Stimulated activated CD8-positive, alpha-beta memory T cell treated with anti-CD3 and anti-CD28 coated beads, Interleukin-12 subunit alpha, Interleukin-12 subunit beta, amount 100 ng/mL, for 4 hours (primary cell): ENCODE measurements around the gene VPS72.

Source experiments
- DNase-seq: peaks from one replicate; pipeline ENCODE4 v3.0.0-alpha.2; 2020; ENCODE audit warnings: low read depth

The VPS72 gene

GRCh38 chr1:151184211-151184610 lies 5.8 kb downstream of the VPS72 start:
- DNase-seq = no peak

DNA sequence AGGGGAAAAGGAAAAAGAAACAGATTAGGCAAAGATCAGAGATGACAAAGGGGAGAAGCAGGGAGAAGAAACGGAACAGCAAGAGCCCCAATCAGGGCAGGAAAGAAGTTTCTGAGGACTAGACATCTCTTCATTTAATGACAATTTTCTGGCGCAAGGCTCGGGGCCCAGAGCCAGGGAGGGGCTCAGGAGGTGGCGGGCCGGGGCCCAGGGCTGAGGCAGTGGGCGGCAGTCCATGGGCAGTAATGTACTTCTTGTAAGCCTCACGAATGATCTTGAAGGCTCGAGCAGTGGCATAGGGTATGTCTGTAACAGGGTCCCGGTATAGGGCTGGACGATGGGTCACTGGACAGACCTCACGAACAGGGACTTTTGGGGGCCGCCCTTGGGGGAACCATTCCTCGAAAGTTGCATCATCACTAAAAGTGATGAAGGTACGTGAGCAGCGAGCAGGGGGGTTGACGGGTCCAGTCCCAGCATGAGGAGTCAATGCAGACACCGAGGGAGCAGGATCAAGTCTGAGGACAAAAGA lies 13.4 kb downstream of the VPS72 start:
- DNase-seq = no peak

- DNase-seq = no peak
Measured at GRCh38 chr1:151175863-151176262, 14.1 kb downstream of the VPS72 start, which contains the start of gene TMOD4. Gene TMOD4 (minus strand): TSS chr1:151175981. CDS start chr1:151174875, 1,106 bp downstream.

- no peak for DNase-seq
Measured at GRCh38 chr1:151175041-151175741, 14.8 kb downstream of the VPS72 start.

- DNase-seq = no peak
Measured at GRCh38 chr1:151171190-151171589, 18.8 kb downstream of the VPS72 start.

DNA sequence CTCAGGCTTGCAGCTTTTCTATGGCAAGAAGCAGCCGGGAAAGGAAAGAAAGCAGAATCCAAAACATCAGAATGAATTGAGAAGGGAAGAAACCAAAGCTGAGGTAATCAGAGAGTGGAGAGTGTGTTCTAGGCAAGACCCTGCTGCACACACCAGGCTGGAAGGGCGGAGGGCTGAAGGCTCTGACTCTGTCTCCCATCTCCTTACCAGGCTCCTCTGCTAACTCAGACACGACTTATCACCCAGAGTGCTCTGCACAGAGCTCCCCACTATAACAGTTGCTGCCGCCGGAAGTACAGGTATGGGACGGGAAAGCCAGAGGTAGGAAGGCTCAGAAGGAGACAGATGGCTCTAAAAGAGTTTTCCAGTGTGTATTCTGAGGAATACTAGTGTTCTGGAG lies 22.9 kb downstream of the VPS72 start:
- DNase-seq = no peak

DNA sequence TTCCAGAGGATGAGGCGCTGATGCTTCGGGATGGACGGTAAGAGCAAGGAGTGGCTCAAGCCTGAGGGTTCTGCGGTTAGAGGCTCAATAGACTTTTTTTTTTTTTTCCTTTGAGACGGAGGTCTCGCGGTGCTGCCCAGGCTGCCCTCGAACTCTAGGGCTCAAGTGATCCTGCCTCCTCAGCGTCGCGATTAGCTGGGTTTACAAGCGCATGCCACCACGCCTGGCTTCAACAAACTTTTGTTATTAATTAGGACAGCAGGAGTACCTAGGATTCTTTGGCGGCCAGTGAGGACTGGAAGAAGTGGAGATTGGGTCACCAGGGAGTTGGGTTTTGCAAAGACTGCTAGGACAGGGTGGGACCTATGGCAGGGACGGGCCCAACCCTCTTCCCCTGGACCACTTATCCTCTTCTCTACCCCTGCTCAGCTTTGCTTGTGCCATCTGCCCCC lies 23.5 kb downstream of the VPS72 start:
- no peak for DNase-seq

DNA sequence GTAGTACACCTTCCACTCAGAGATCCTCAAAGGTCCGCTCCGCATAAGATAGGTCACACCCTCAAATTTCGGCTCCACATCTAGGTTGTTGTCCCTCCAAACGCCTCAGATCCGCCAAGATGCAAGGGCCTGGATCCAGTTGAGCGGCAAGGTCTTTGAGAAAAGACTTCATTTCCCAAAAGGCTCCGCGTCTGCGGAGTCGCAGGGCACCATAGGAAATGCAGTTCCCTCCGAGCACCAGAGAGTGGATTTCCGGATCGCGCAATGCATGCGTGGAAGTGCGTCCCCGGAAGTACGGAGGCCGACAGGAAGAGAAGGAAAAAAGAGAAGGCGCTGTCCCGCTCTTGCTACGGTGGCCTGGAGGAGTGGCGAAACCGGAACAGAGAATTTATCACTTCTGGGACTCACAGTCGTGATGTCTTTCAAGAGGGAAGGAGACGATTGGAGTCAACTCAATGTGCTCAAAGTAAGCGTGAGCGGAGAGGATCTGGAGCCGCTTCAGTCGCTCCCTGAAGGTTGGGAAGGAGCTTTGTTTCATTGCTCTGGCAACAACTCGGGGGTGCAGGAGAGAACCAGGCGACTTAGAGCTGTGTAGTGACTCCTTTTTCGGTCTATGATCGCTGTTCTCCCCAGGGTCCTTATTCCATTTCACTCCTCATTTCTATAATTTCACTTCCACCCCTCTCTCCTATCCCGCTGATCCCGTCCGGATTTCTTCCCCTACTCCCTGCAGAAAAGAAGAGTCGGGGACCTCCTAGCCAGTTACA lies 24.1 kb downstream of the VPS72 start, which contains the start of the genes LYSMD1 and SCNM1:
TSS of gene LYSMD1 (minus strand) at position 165 of the 767 bp plus-strand sequence. CDS start 644 bp downstream, outside the sequence.
TSS of gene SCNM1 (plus strand) at position 407 of the 767 bp plus-strand sequence. CDS start at position 416, 9 bp downstream.
- peak; percentile 90 for DNase-seq

GRCh38 chr1:151165281-151165737 lies 24.7 kb downstream of the VPS72 start:
- DNase-seq = no peak

GRCh38 chr1:151164732-151165280 lies 25.2 kb downstream of the VPS72 start:
- DNase-seq = no peak

- no peak for DNase-seq
Measured at GRCh38 chr1:151159373-151159772, 30.6 kb downstream of the VPS72 start.

DNA sequence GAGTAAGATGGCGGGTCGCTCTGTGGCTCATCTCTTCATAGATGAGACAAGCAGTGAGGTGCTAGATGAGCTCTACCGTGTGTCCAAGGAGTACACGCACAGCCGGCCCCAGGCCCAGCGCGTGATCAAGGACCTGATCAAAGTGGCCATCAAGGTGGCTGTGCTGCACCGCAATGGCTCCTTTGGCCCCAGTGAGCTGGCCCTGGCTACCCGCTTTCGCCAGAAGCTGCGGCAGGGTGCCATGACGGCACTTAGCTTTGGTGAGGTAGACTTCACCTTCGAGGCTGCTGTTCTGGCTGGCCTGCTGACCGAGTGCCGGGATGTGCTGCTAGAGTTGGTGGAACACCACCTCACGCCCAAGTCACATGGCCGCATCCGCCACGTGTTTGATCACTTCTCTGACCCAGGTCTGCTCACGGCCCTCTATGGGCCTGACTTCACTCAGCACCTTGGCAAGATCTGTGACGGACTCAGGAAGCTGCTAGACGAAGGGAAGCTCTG lies 31.2 kb downstream of the VPS72 start:
- no peak for DNase-seq

DNA sequence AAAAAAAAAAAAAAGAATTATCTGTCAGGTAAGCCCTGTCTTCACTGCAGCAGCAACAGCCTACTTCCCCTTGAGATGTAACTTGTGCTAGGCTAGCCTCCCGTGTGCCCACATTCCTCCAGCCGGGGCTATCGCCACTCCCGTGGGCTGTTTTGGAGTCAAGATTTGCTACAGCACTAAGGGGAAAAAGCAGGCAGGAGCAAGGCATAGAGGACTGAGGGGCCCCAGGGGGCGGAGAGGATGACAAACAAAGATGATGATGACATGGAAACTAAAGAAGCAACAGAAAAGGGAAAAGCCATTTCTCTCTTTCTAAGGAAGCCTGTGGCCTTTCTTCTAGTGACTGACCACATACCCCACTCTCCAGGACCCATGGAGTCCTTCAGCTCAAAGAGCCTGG lies 31.7 kb downstream of the VPS72 start:
- peak; percentile 30 for DNase-seq

GRCh38 chr1:151157067-151157531 lies 32.9 kb downstream of the VPS72 start:
- DNase-seq = no peak

DNA sequence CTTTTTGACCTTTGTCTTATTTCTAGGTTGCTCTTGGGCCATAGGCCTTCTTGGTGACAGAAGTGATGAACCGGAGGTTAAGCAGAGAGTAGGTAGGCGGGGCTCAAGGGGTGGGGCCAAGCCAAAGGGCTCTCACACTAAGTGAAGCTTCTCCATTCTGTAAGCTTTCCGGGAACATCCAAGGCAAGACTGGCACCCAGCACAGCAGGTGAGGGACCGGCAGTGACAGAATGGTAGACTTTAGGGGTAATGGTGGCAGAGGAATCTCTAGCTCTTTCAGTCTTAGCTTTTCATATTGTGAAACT lies 33.5 kb downstream of the VPS72 start, which contains the start of gene TNFAIP8L2:
TSS of gene TNFAIP8L2 (plus strand) at position 135 of the 305 bp plus-strand sequence. CDS start 2,049 bp downstream, outside the sequence.
- peak; percentile 48 for DNase-seq

GRCh38 chr1:151147665-151148064 lies 42.3 kb downstream of the VPS72 start:
- DNase-seq = no peak

DNA sequence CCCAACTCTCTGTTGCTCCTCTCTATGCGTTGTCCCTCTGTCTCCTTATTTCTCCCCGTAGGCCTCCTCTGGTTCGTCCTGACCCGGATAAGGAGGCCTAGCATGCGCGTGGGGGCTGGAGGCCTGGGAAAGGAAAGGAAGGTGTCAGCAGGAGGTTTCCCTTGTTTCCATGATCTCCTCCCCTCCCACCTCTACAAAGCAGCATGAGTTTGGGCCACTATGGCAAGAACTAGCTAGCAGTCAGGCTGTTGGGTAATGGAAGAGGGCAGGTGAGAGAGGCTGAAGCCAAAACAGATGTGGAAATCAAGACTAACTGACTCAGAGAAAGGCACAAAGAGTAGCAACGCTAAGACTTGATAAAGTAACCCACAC lies 42.9 kb downstream of the VPS72 start:
- DNase-seq = no peak

GRCh38 chr1:151146412-151147131 lies 43.4 kb downstream of the VPS72 start, which contains the start of gene SEMA6C:
Gene SEMA6C (minus strand): TSS chr1:151146631. CDS start chr1:151142621, 4,010 bp downstream.
- peak; percentile 77 for DNase-seq

- DNase-seq = no peak
Measured at GRCh38 chr1:151146072-151146411, 44.0 kb downstream of the VPS72 start.

- no peak for DNase-seq
Measured at GRCh38 chr1:151145304-151146071, 44.5 kb downstream of the VPS72 start.
